Right forelimb (tissue), 1 donor: ENCODE results near the gene TRNP1.
"Not testable (repeated sequence)": the region's sequence is repeated elsewhere in the genome, so short reads cannot be mapped to it uniquely, and the experiment has no call there.

Experiments
- DNase-seq: peaks from one replicate; pipeline ENCODE4 v3.0.0-alpha.2; 2018

Gene TRNP1

DNA sequence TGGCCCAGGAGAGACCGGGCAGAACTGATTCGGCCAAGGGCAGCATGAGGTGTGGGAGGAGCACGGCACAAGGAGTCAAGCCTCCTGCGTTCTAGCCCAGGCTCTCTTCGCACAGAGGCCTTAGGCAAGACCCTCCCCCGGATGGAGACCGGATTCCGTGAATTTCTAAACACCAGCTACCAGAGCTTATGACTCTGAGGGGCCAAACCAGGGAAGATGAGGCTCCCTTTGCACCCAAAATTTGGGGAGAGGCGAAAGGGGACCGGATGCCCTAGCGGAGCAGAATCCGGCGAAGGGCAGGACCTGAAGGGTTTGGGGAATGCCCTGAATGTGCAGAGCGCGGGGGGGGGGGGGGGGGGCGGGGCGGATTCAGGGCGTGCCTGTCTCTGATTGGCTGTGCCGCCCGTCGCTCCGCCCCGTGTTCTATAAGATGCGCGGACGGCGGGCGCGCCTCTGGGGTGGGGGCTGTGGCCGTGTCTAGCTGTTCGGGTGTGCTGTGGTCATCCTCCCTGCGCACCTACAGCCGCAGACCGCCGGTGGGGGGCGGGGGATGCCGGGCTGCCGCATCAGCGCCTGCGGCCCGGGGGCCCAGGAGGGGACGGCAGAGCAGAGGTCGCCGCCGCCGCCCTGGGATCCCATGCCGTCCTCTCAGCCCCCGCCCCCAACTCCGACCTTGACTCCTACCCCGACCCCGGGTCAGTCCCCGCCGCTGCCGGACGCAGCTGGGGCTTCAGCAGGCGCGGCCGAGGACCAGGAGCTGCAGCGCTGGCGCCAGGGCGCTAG, at the start of gene TRNP1:
TSS of gene TRNP1 (plus strand) at position 456 of the 783 bp plus-strand sequence. CDS start at position 551, 95 bp downstream.
- DNase-seq: peak; percentile 86

- DNase-seq: no peak
Measured at GRCh38 chr1:26945138-26945537, 48.4 kb upstream of the TRNP1 start.

- no peak for DNase-seq
Measured at GRCh38 chr1:26945728-26946127, 47.8 kb upstream of the TRNP1 start.

- no peak for DNase-seq
Measured at GRCh38 chr1:26946270-26946669, 47.2 kb upstream of the TRNP1 start.

GRCh38 chr1:26948725-26949057, 44.8 kb upstream of the TRNP1 start:
- not testable (repeated sequence) for DNase-seq

- no peak for DNase-seq
Measured at GRCh38 chr1:26949266-26949925, 44.1 kb upstream of the TRNP1 start.

- DNase-seq: no peak
Measured at GRCh38 chr1:26949926-26950319, 43.6 kb upstream of the TRNP1 start.

- DNase-seq: no peak
Measured at GRCh38 chr1:26950602-26951001, 42.9 kb upstream of the TRNP1 start.

GRCh38 chr1:26951216-26951615, 42.3 kb upstream of the TRNP1 start:
- no peak for DNase-seq

DNA sequence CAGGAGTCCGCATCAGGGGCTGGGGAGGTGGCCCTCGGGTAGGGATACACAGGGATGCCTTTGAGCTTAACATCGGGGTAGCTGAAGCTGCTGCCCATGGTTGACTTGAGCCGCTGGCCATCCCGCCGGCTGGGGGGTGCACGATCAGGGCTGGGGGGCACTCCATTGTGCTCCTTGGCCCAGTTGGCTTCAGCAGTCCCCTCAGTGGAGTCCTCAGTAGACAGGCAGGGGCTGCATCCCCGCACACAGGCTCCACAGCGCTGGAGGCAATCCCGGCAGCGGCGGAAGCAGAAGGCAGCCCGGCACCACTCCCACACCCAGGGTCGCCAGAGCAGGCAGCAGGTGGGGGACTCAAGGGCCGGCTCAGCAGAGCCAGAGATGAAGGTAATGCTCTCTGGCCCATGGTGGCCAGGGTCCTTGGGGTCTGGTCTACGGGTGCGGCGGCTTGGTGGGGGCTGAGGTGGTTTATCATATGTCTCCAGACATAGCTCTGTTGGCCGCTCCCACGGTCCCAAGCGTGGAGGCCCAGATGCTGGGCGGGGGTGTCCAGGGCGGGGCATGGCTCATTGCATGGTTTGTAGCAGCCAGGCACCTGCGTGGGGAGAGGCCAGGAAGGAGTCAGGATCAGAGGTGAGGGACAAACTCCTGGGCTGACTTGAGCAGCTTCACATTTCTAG, 41.5 kb upstream of the TRNP1 start:
- no peak for DNase-seq

GRCh38 chr1:26953374-26953773, 40.1 kb upstream of the TRNP1 start:
- DNase-seq: no peak

- DNase-seq: no peak
Measured at GRCh38 chr1:26956321-26956720, 37.2 kb upstream of the TRNP1 start.

GRCh38 chr1:26957306-26957705, 36.2 kb upstream of the TRNP1 start:
- DNase-seq: no peak

GRCh38 chr1:26959270-26959669, 34.2 kb upstream of the TRNP1 start:
- DNase-seq: no peak

GRCh38 chr1:26959722-26960624, 33.5 kb upstream of the TRNP1 start, which contains the start of gene KDF1:
TSS of gene KDF1 (minus strand) at chr1:26960468. CDS start at chr1:26952380, 8,088 bp downstream.
- no peak for DNase-seq

DNA sequence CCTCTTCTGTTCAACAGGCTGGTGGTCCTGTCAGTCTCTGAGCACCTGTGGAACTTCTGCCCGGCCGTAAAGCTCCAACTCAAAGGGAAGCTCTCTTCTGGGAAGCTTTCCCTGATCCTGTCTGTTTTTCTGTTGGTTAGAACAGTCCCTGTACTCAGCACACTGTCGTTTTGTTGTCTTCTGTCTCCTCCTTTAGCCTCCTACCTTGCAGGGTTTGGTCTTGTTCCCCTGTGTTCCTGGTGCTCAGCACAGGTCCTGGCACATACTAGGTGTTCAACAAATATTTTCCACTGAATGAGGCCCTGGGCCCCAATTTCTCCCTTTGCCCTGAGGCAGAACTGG, 32.9 kb upstream of the TRNP1 start:
- no peak for DNase-seq

DNA sequence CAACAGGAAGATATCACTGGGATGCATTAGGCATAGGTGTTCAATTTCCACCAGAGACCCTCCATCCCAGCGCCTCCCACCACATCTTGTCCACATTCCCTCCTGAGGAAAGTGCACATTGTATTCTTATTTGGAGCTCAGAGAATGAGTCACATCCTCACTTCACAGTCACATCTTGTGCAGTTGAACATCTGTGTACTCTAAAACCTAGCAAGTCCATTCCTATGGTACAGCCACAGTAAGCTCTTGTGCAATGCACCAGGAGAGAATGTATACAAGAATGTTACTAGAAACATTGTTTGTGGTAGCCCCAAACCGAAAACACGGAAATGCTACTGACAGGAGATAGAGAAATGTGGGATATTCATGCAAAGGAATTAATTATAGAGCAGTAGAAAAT, 31.7 kb upstream of the TRNP1 start:
- no peak for DNase-seq

GRCh38 chr1:26965213-26965612, 28.3 kb upstream of the TRNP1 start:
- DNase-seq: no peak

GRCh38 chr1:26965628-26966027, 27.9 kb upstream of the TRNP1 start:
- no peak for DNase-seq

GRCh38 chr1:26970810-26971209, 22.7 kb upstream of the TRNP1 start:
- DNase-seq: no peak

- DNase-seq: no peak
Measured at GRCh38 chr1:26971590-26971989, 21.9 kb upstream of the TRNP1 start.

- DNase-seq: no peak
Measured at GRCh38 chr1:26972390-26972789, 21.1 kb upstream of the TRNP1 start.

- no peak for DNase-seq
Measured at GRCh38 chr1:26972821-26973220, 20.7 kb upstream of the TRNP1 start.
